GM23338 (cell line): ENCODE measurements around the gene F11R. TPM values are rescaled to one million over a fixed set of nuclear protein-coding genes. Genes with fewer than 3 reads are reported as not detected.
"Not testable (repeated sequence)": the region's sequence is repeated elsewhere in the genome, so short reads cannot be mapped to it uniquely, and the experiment has no call there.

Experiments
- ATAC-seq: fragments of 200-7000 bp; cut with Tn5 transposase; 3 replicates; pipeline ENCODE4 v1.9.1; 2020
- DNase-seq: peaks from one replicate; pipeline ENCODE4 v3.0.0-alpha.2; 2015; ENCODE audit warnings: low spot score
- H2AFZ ChIP-seq: fragments of 200-600 bp; sonication (generic); 2 replicates; pipeline ENCODE4 v1.8.0; 2016; ENCODE audit warnings: antibody characterized with exemption, mild to moderate bottlenecking, moderate library complexity
- H3F3A ChIP-seq: fragments of 200-600 bp; sonication (generic); replicated peaks from 2 replicates; pipeline ENCODE4 v1.8.0; 2017; ENCODE audit warnings: antibody characterized with exemption, mixed run types, low read depth
- H3K27ac ChIP-seq: fragments of 200-600 bp; sonication (generic); 2 replicates; pipeline ENCODE4 v1.6.1; 2016; ENCODE audit warnings: low read depth
- H3K27me3 ChIP-seq: fragments of 200-600 bp; sonication (generic); 2 replicates; pipeline ENCODE4 v1.8.0; 2016; ENCODE audit warnings: mild to moderate bottlenecking, mixed run types, moderate library complexity; ENCODE audit not compliant: insufficient read depth
- H3K36me3 ChIP-seq: fragments of 200-600 bp; sonication (generic); 2 replicates; pipeline ENCODE4 v1.8.0; 2016; ENCODE audit warnings: mild to moderate bottlenecking; ENCODE audit not compliant: insufficient read depth
- H3K4me1 ChIP-seq: fragments of 200-600 bp; sonication (generic); 2 replicates; pipeline ENCODE4 v1.8.0; 2016; ENCODE audit warnings: mild to moderate bottlenecking, moderate library complexity; ENCODE audit not compliant: insufficient read depth
- H3K4me2 ChIP-seq: fragments of 200-600 bp; sonication (generic); 2 replicates; pipeline ENCODE4 v1.7.1; 2017; ENCODE audit warnings: mixed run types
- H3K4me3 ChIP-seq: fragments of 200-600 bp; sonication (generic); 2 replicates; pipeline ENCODE4 v1.6.1; 2016; ENCODE audit warnings: mixed run types
- H3K79me2 ChIP-seq: fragments of 200-600 bp; sonication (generic); replicated peaks from 2 replicates; pipeline ENCODE4 v1.8.0; 2017; ENCODE audit warnings: mild to moderate bottlenecking; ENCODE audit not compliant: insufficient read depth
- H3K9me2 ChIP-seq: fragments of 200-600 bp; sonication (generic); 2 replicates; pipeline ENCODE4 v1.8.0; 2017; ENCODE audit not compliant: insufficient read depth
- H4K20me1 ChIP-seq: fragments of 200-600 bp; sonication (generic); replicated peaks from 2 replicates; pipeline ENCODE4 v1.8.0; 2017; ENCODE audit warnings: mild to moderate bottlenecking; ENCODE audit not compliant: insufficient read depth
- H3K27ac Mint-ChIP-seq: 2 replicates; pipeline ENCODE4 v1.8.0; 2020; ENCODE audit warnings: inconsistent platforms, mild to moderate bottlenecking, moderate library complexity, mixed read lengths
- H3K27me3 Mint-ChIP-seq: 3 replicates; pipeline ENCODE4 v1.8.0; 2022; ENCODE audit warnings: low read depth, mild to moderate bottlenecking, moderate library complexity, mixed read lengths, inconsistent platforms; ENCODE audit not compliant: insufficient read depth, poor library complexity
- H3K36me3 Mint-ChIP-seq: 3 replicates; pipeline ENCODE4 v1.8.0; 2021; ENCODE audit warnings: low read depth, mild to moderate bottlenecking, inconsistent platforms, moderate library complexity, mixed read lengths
- H3K4me1 Mint-ChIP-seq: 3 replicates; pipeline ENCODE4 v1.8.0; 2020; ENCODE audit warnings: mild to moderate bottlenecking, inconsistent platforms, mixed read lengths
- H3K4me3 Mint-ChIP-seq: 3 replicates; pipeline ENCODE4 v1.8.0; 2021; ENCODE audit warnings: moderate library complexity, mild to moderate bottlenecking, inconsistent platforms, mixed read lengths
- H3K9me3 Mint-ChIP-seq: 3 replicates; pipeline ENCODE4 v1.8.0; 2020; ENCODE audit warnings: moderate library complexity, mild to moderate bottlenecking, inconsistent platforms, mixed read lengths
- CREB1 ChIP-seq: fragments of 250-450 bp; sonication (Bioruptor Pico); IDR thresholded peaks from 2 replicates; pipeline ENCODE4 v1.5.0; 2020; ENCODE audit warnings: low read depth, mild to moderate bottlenecking, moderate library complexity
- CTCF ChIP-seq, 2 experiments: fragments of 200-600 bp in 1 of 2; sonication (generic) in 1 of 2; conservative IDR thresholded peaks; 2 replicates each; pipeline versions ENCODE4 v1.5.1 to v1.6.1; 2016 to 2017; ENCODE audit warnings: antibody characterized with exemption in 2 of 2, low read depth in 2 of 2, mild to moderate bottlenecking in 2 of 2, moderate library complexity in 1 of 2
- ETS1 ChIP-seq: IDR thresholded peaks from 2 replicates; pipeline ENCODE4 v1.6.1; 2016; ENCODE audit warnings: antibody characterized with exemption
- EZH2 ChIP-seq: fragments of 200-600 bp; sonication (generic); IDR thresholded peaks from one replicate; pipeline ENCODE4 v1.8.0; 2017; ENCODE audit warnings: antibody characterized with exemption, mild to moderate bottlenecking, low read depth; ENCODE audit not compliant: unreplicated experiment
- JUNB ChIP-seq: IDR thresholded peaks from one replicate; pipeline ENCODE4 v1.6.1; 2016; ENCODE audit warnings: antibody characterized with exemption; ENCODE audit not compliant: unreplicated experiment
- NANOG ChIP-seq: IDR thresholded peaks from 2 replicates; pipeline ENCODE4 v1.6.1; 2016; ENCODE audit warnings: antibody characterized with exemption, borderline replicate concordance
- POLR2AphosphoS5 ChIP-seq: IDR thresholded peaks from 2 replicates; pipeline ENCODE4 v1.6.1; 2016; ENCODE audit warnings: antibody characterized with exemption, low read depth
- ZNF331 ChIP-seq: fragments of 250-450 bp; sonication (Bioruptor Pico); IDR thresholded peaks from 2 replicates; pipeline ENCODE4 v1.5.0; 2020; ENCODE audit warnings: low read depth, mild to moderate bottlenecking, moderate library complexity
- polyA plus RNA-seq: library from polyadenylated mRNA; unstranded; fragments of >200 nt; fragmentation: Nextera tagmentation; extraction: Ambion mirVana; gene quantifications from 2 replicates; pipeline ENCODE4 v1.2.1, GENCODE V29; 2016
- total RNA-seq: library from RNA; depleted of rRNA; stranded (reverse); fragments of >200 nt; shearing (Covaris generic); gene quantifications from 2 replicates; pipeline ENCODE4 v1.2.3, GENCODE V29; 2014
- TF ChIP-seq, protein P1 (sequence below): IDR thresholded peaks from one replicate; pipeline ENCODE4 v1.6.1; 2018; ENCODE audit warnings: antibody characterized with exemption; ENCODE audit not compliant: unreplicated experiment

The F11R gene
- total and polyA plus RNA-seq, 2 experiments from 2014 or later = 51.0 to 169 TPM

DNA sequence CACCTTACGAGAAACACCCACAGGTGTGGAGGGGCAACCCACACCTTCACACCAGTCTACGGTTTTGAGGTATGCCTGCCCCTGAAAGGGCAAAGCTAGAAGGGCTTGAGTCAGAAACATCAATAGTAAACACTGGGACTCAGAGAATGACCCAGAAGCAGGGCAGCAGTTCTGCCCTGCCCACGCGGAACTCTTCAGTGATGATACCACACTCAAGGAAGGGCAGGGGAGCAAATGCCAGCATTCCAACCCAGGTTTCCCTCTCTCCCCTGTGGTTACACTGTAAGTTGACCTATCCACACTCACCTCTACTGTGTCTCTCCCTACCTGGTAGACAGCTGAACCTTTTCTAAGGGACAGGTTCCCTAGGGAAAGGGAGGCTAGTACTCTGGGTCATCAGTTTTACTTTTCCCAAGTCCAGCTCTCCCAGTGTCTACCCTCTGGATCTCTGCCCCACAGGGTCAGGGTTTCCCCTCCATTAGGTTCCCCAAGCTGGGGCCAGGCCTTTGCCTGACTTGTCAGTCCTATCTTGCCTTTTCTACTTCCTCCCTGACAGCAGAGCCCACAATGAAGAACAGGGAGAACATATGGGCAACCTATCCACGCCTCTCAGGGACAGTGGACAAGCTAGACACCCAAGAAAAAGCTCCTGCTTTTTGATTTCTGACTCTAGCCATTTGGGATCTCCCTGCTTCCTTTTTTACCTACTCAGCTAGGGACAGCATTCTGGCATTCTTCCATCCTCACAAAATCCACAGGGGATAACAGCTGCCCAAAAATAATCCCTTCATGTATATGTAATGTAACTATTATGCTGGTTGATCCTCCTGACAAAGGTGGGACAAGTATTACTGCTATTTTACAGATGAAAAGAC, 3.0 kb downstream of the F11R start:
- H3K27ac Mint-ChIP-seq = peak overlapping the region; percentile 95
- peaks cover 58% of the 10 kb centered on the region for H3K4me1 Mint-ChIP-seq
- Histone ChIP-seq H3K9me2 (no peaks in the 10 kb centered on the region), H3K27ac (peak overlapping the region; percentile 94), H4K20me1 (peaks cover 43% of the 10 kb centered on the region), H3K27me3 (no peaks in the 10 kb centered on the region), H3F3A (peaks cover 21% of the 10 kb centered on the region), H2AFZ (no peak overlapping the region), H3K79me2 (peaks cover 78% of the 10 kb centered on the region), H3K4me1 (peaks cover 51% of the 10 kb centered on the region), H3K4me2 (peak overlapping the region; percentile 97), H3K36me3 (no peaks in the 10 kb centered on the region), H3K4me3 (peak overlapping the region; percentile 99)
- peaks cover 11% of the 10 kb centered on the region for H3K27me3 Mint-ChIP-seq
- no peaks in the 10 kb centered on the region; the same call in 2 of the 3 replicates for H3K9me3 Mint-ChIP-seq
- DNase-seq = no peak
- H3K36me3 Mint-ChIP-seq = peaks cover 32% of the 10 kb centered on the region
- TF ChIP-seq CTCF (conservative IDR thresholded peaks at IDR 0.05; ENCODE audit: low read depth in 2 of 2) (no peak), EZH2 (no peak), NANOG (no peak), ZNF331 (no peak), CREB1 (CRISPR knock-in tag) (no peak), POLR2AphosphoS5 (no peak), ETS1 (no peak), JUNB (no peak)
- TF ChIP-seq, protein P1, sequence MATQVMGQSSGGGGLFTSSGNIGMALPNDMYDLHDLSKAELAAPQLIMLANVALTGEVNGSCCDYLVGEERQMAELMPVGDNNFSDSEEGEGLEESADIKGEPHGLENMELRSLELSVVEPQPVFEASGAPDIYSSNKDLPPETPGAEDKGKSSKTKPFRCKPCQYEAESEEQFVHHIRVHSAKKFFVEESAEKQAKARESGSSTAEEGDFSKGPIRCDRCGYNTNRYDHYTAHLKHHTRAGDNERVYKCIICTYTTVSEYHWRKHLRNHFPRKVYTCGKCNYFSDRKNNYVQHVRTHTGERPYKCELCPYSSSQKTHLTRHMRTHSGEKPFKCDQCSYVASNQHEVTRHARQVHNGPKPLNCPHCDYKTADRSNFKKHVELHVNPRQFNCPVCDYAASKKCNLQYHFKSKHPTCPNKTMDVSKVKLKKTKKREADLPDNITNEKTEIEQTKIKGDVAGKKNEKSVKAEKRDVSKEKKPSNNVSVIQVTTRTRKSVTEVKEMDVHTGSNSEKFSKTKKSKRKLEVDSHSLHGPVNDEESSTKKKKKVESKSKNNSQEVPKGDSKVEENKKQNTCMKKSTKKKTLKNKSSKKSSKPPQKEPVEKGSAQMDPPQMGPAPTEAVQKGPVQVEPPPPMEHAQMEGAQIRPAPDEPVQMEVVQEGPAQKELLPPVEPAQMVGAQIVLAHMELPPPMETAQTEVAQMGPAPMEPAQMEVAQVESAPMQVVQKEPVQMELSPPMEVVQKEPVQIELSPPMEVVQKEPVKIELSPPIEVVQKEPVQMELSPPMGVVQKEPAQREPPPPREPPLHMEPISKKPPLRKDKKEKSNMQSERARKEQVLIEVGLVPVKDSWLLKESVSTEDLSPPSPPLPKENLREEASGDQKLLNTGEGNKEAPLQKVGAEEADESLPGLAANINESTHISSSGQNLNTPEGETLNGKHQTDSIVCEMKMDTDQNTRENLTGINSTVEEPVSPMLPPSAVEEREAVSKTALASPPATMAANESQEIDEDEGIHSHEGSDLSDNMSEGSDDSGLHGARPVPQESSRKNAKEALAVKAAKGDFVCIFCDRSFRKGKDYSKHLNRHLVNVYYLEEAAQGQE = no peak
- peak overlapping the region; percentile 89 for H3K4me3 Mint-ChIP-seq
- ATAC-seq = no peak

- Histone ChIP-seq H3F3A (peaks cover 21% of the 10 kb centered on the region), H4K20me1 (peaks cover 50% of the 10 kb centered on the region), H3K27ac (peak overlapping the region; percentile 94; the same call in 1 of the 2 replicates), H3K4me2 (peak overlapping the region; percentile 97), H3K4me3 (peak overlapping the region; percentile 99), H3K79me2 (peaks cover 86% of the 10 kb centered on the region), H3K4me1 (peaks cover 59% of the 10 kb centered on the region)
- DNase-seq, H3K36me3 ChIP-seq, H3K9me3 Mint-ChIP-seq, H2AFZ ChIP-seq, ATAC-seq, H3K9me2 ChIP-seq, H3K27me3 ChIP-seq: not testable (repeated sequence)
- Mint-ChIP-seq H3K4me1 (peaks cover 62% of the 10 kb centered on the region), H3K27ac (peak overlapping the region; percentile 95), H3K36me3 (peaks cover 33% of the 10 kb centered on the region), H3K4me3 (peak overlapping the region; percentile 89), H3K27me3 (peaks cover 11% of the 10 kb centered on the region)
Measured at GRCh38 chr1:161017181-161017580, 3.8 kb downstream of the F11R start.

GRCh38 chr1:161016683-161017082, 4.3 kb downstream of the F11R start:
- H3K27me3 ChIP-seq, ATAC-seq, H2AFZ ChIP-seq, H3K27me3 Mint-ChIP-seq, H3K36me3 ChIP-seq, H3K9me2 ChIP-seq, H3K9me3 Mint-ChIP-seq, DNase-seq, H3K27ac ChIP-seq: not testable (repeated sequence)
- Histone ChIP-seq H3K4me1 (peaks cover 62% of the 10 kb centered on the region), H4K20me1 (peaks cover 54% of the 10 kb centered on the region), H3K4me2 (peak overlapping the region; percentile 97; the same call in 1 of the 2 replicates), H3K79me2 (peaks cover 91% of the 10 kb centered on the region), H3F3A (peaks cover 21% of the 10 kb centered on the region), H3K4me3 (peak overlapping the region; percentile 28; the same call in 1 of the 2 replicates)
- peaks cover 65% of the 10 kb centered on the region for H3K4me1 Mint-ChIP-seq
- H3K36me3 Mint-ChIP-seq = peaks cover 33% of the 10 kb centered on the region
- peak overlapping the region; percentile 27; the same call in 1 of the 3 replicates for H3K4me3 Mint-ChIP-seq
- H3K27ac Mint-ChIP-seq = peak overlapping the region; percentile 81
